ENCODE results near the gene NACA.

GRCh38 chr12:56670836-56671235 lies 54.3 kb downstream of the NACA start:
- TF ChIP-seq CTCF (conservative IDR thresholded peaks at IDR 0.05 in 1 of 2, IDR thresholded peaks at IDR 0.05 in 1 of 2; ENCODE audit: extremely low read depth in 1 of 2, insufficient read depth in 1 of 2, low read depth in 1 of 2, low read length in 2 of 2) (no peak), EZH2 (IDR thresholded peaks at IDR 0.05; ENCODE audit: borderline replicate concordance, low read length) (no peak)

Measured in mammary epithelial cell (primary cell).